ENCODE results near the gene MFAP3L. TPM values are rescaled to one million over a fixed set of nuclear protein-coding genes. Genes with fewer than 3 reads are reported as not detected.

Gene MFAP3L
- total and polyA plus RNA-seq, 2 donors (not counting 3 experiments of a cell fraction or from before 2014, with no cell fraction given) = 0.22 to 0.23 TPM

GRCh38 chr4:169975838-169976796 lies 50.1 kb downstream of the MFAP3L start:
- no peak overlapping the region for H3K4me3 ChIP-seq (replicated peaks in 1 of 3; ENCODE audit: insufficient read depth in 1 of 3, low read depth in 1 of 3, low read length in 3 of 3)
- ChIA-PET CTCF (no interaction called here), POLR2A (no interaction called here)
- H3K4me1 ChIP-seq (ENCODE audit: control insufficient read depth, extremely low read depth, insufficient read depth, low read length) = no peaks in the 10 kb centered on the region
- H4K20me1 ChIP-seq (replicated peaks; ENCODE audit: control insufficient read depth, extremely low read depth, insufficient read depth, low read length) = no peaks in the 10 kb centered on the region
- intact Hi-C loops (cut with micrococcal nuclease) (no loop called here), dilution Hi-C loops (cut with MboI; ENCODE audit: extremely low pct_ligation_motif_present, low sequenced_read_pairs) (no loop called here)
- H3K27me3 ChIP-seq (ENCODE audit: control insufficient read depth in 2 of 2, insufficient read depth in 2 of 2, low read length in 2 of 2) = no peaks in the 10 kb centered on the region
- no peaks in the 10 kb centered on the region for H3K36me3 ChIP-seq (ENCODE audit: control insufficient read depth in 2 of 2, extremely low read depth in 1 of 2, insufficient read depth in 2 of 2, low read length in 2 of 2)
- no peaks in the 10 kb centered on the region for H3K9me1 ChIP-seq (replicated peaks; ENCODE audit: control insufficient read depth, extremely low read depth, insufficient read depth, low read length)
- no peaks in the 10 kb centered on the region for H3K9me3 ChIP-seq (replicated peaks; ENCODE audit: control insufficient read depth, insufficient read depth, low read length)
- H3K4me2 ChIP-seq (ENCODE audit: insufficient read depth, low read length) = no peak overlapping the region
- no peak overlapping the region for H3K9ac ChIP-seq (replicated peaks; ENCODE audit: extremely low read depth, insufficient read depth, low read length)
- no peak for FAIRE-seq
- H3K27ac ChIP-seq (ENCODE audit: insufficient read depth, low read depth, low read length) = no peak overlapping the region
- TF ChIP-seq POLR2A (IDR thresholded peaks at IDR 0.05; ENCODE audit: low read depth, low read length) (no peak), GATA2 (IDR thresholded peaks at IDR 0.05; ENCODE audit: insufficient read depth, insufficient read length, low read depth, low read length) (no peak), MYC (IDR thresholded peaks at IDR 0.05; ENCODE audit: low read depth, low read length) (no peak), EZH2 (IDR thresholded peaks at IDR 0.05; ENCODE audit: borderline replicate concordance, low read depth, low read length, severe bottlenecking) (no peak), FOS (IDR thresholded peaks at IDR 0.05; ENCODE audit: borderline replicate concordance, insufficient read depth, low read length) (no peak), POLR2AphosphoS5 (IDR thresholded peaks at IDR 0.05; ENCODE audit: insufficient read depth, low read depth, low read length) (no peak), MAX (IDR thresholded peaks at IDR 0.05; ENCODE audit: insufficient read depth, insufficient read length) (no peak), JUN (IDR thresholded peaks at IDR 0.05; ENCODE audit: borderline replicate concordance, insufficient read depth, insufficient read length, low read depth) (no peak), CTCF (IDR thresholded peaks at IDR 0.05; ENCODE audit: extremely low read depth in 1 of 2, insufficient read depth in 1 of 2, low read depth in 1 of 2, low read length in 2 of 2) (no peak)
- no TSS peak for BruUV-seq (replicated peaks)
- no peak for DNase-seq (ENCODE audit: low read depth, low spot score)
- no peaks in the 10 kb centered on the region for H3K79me2 ChIP-seq (ENCODE audit: control insufficient read depth, insufficient read depth, low read length)
- no peak overlapping the region for H2AFZ ChIP-seq (ENCODE audit: low read depth, low read length)

Data from endothelial cell of umbilical vein (primary cell).